Adrenal gland (tissue), 12 donors: ENCODE data around the gene SLC5A5. TPM values are rescaled to one million over a fixed set of nuclear protein-coding genes. Genes with fewer than 3 reads are reported as not detected.

Experiments used
- DNase-seq, 7 donors: peaks; one replicate each; pipeline ENCODE4 v3.0.0-alpha.2; 2019 to 2020
- H3K27ac ChIP-seq, 5 donors: fragments of 200-600 bp; sonication (generic) in 4 of 5; 1 replicate in 3 of 5; 2 replicates in 2 of 5; pipeline versions ENCODE4 v1.5.1 to v1.8.0; 2016 to 2020; ENCODE audit warnings: mild to moderate bottlenecking in 1 of 5
- H3K27me3 ChIP-seq: fragments of 200-600 bp; 2 replicates; pipeline ENCODE4 v1.8.0; 2021
- H3K36me3 ChIP-seq, 2 donors: fragments of 200-600 bp; replicated peaks in 1 of 2; 1 replicate in 1 of 2; 2 replicates in 1 of 2; pipeline versions ENCODE4 v1.5.1 to v1.8.0; 2018 to 2022
- H3K4me1 ChIP-seq, 2 donors: fragments of 200-600 bp; replicated peaks in 1 of 2; 1 replicate in 1 of 2; 2 replicates in 1 of 2; pipeline versions ENCODE4 v1.5.1 to v1.8.0; 2018 to 2021
- H3K4me3 ChIP-seq, 4 donors: fragments of 200-600 bp; sonication (generic) in 3 of 4; one replicate each; pipeline ENCODE4 v1.5.1; 2016 to 2018
- H3K9me3 ChIP-seq, 3 donors: fragments of 200-600 bp; sonication (generic) in 1 of 3; replicated peaks in 1 of 3; 1 replicate in 2 of 3; 2 replicates in 1 of 3; pipeline versions ENCODE4 v1.5.1 to v1.8.0; 2016 to 2021
- CTCF ChIP-seq, 6 experiments: fragments of 450-650 bp in 4 of 6; fragments of 200-600 bp in 2 of 6; sonication (generic) in 1 of 6; IDR thresholded peaks; 1 replicate in 5 of 6; 2 replicates in 1 of 6; pipeline versions ENCODE4 v1.5.1 to v1.8.0; 2016 to 2021; ENCODE audit warnings: antibody characterized with exemption in 6 of 6, mild to moderate bottlenecking in 2 of 6, moderate library complexity in 1 of 6
- POLR2A ChIP-seq, 2 donors: fragments of 450-650 bp; IDR thresholded peaks; one replicate each; pipeline ENCODE4 v1.6.1; 2017; ENCODE audit warnings: antibody characterized with exemption in 2 of 2, mild to moderate bottlenecking in 2 of 2, moderate library complexity in 1 of 2
- WGBS, 4 donors: extraction: QIAGEN DNeasy Blood & Tissue Kit in 2 of 4; methylation state at CpG; one replicate each; pipeline versions ENCODE4 v1.1.5 to v1.1.7; 2013 to 2017; 5-methylcytosine and 5-hydroxymethylcytosine counted together
- intact Hi-C, 2 donors: fragments of 100-400 bp; cut with DNase I; formaldehyde crosslinking; loops; one replicate each; pipeline versions ENCODE4 v1.14.1 to v1.15.0; 2022 to 2023
- polyA plus RNA-seq, 3 donors: library from polyadenylated mRNA; stranded (reverse); fragments of 200-250 nt in 2 of 3; fragments of 350-450 nt in 1 of 3; fragmentation: Illumina TruSeq in 1 of 3; extraction: RNeasy Lipid Tissue Mini Kit (QIAGEN cat#74804) in 1 of 3; gene quantifications; one replicate each; pipeline ENCODE4 v1.2.3, GENCODE V29; 2013 to 2014
- total RNA-seq, 9 donors: library from RNA; depleted of rRNA in 4 of 9; stranded (reverse); fragments of >200 nt in 4 of 9; fragments of 120-200 nt in 1 of 9; fragmentation: NEBNext Ultra II Directional in 1 of 9; extraction: Animal tissue kit (Norgen Biotek cat#: 25700) in 1 of 9; gene quantifications; one replicate each; pipeline versions ENCODE4 v1.1.0 to v1.2.4, GENCODE V29; 2013 to 2023
- donor health status: healthy with polysubstance abuse.
- donor health status: Bipolar disorder and iron deficiency.
- donor health status: DM: yes; HTN: yes; CAD: no.
- donor health status: DM: no; HTN: no; CAD: no.
- donor health status: DM: no; HTN: no; CAD: no.
- donor health status: DM: yes; HTN: yes; CAD: no.

The SLC5A5 gene
- total and polyA plus RNA-seq, 12 donors: 0.03 TPM; not detected in 11

GRCh38 chr19:17869114-17869608 is 2.6 kb upstream of the SLC5A5 start:
- Histone ChIP-seq H3K36me3 (peaks cover 0 to 7% of the 10 kb centered on the region in 2 donors), H3K27ac (no peak overlapping the region), H3K4me3 (no peak overlapping the region), H3K4me1 (no peaks in the 10 kb centered on the region), H3K9me3 (no peaks in the 10 kb centered on the region), H3K27me3 (peaks cover 48% of the 10 kb centered on the region)
- intact Hi-C loops: no loop called here
- no peak for DNase-seq
- WGBS, 4 donors: 36 to 59% (median 54%) methylated on average over 9 to 11 of the region's 11 CpGs
- TF ChIP-seq CTCF (IDR thresholded peaks at IDR 0.05) (no peak), POLR2A (IDR thresholded peaks at IDR 0.05) (no peak)

GRCh38 chr19:17871032-17871877 is 490 bp upstream of the SLC5A5 start:
- H3K9me3 ChIP-seq: no peaks in the 10 kb centered on the region
- intact Hi-C loops: loop anchor here in 1 of 2 donors (5.0 kb wide), 1 partner anchor 126 kb away; no protein-coding TSS in a partner anchor
- H3K36me3 ChIP-seq: no peaks in the 10 kb centered on the region
- DNase-seq: no peak
- H3K4me1 ChIP-seq: no peaks in the 10 kb centered on the region
- H3K27ac ChIP-seq: no peak overlapping the region
- no peak overlapping the region for H3K4me3 ChIP-seq
- peaks cover 48% of the 10 kb centered on the region for H3K27me3 ChIP-seq
- 47 to 65% (median 52%) methylated on average over 9 to 10 of the region's 10 CpGs for WGBS, 4 donors
- TF ChIP-seq CTCF (IDR thresholded peaks at IDR 0.05) (no peak), POLR2A (IDR thresholded peaks at IDR 0.05) (no peak)

GRCh38 chr19:17872251-17873001 is 681 bp downstream of the SLC5A5 start:
- intact Hi-C loops: loop anchor here in 1 of 2 donors (5.0 kb wide), 1 partner anchor 125 kb away; no protein-coding TSS in a partner anchor
- H3K9me3 ChIP-seq: no peaks in the 10 kb centered on the region
- H3K4me1 ChIP-seq: no peaks in the 10 kb centered on the region
- peaks cover 48% of the 10 kb centered on the region for H3K27me3 ChIP-seq
- H3K27ac ChIP-seq: no peak overlapping the region
- H3K4me3 ChIP-seq: no peak overlapping the region
- WGBS, 4 donors: 8 to 40% (median 18%) methylated on average over 12 to 61 of the region's 61 CpGs
- no peaks in the 10 kb centered on the region for H3K36me3 ChIP-seq
- TF ChIP-seq POLR2A (IDR thresholded peaks at IDR 0.05): no peak
- TF ChIP-seq CTCF (IDR thresholded peaks at IDR 0.05): no peak
- no peak for DNase-seq
